ENCODE results near the gene ENO3.

DNA sequence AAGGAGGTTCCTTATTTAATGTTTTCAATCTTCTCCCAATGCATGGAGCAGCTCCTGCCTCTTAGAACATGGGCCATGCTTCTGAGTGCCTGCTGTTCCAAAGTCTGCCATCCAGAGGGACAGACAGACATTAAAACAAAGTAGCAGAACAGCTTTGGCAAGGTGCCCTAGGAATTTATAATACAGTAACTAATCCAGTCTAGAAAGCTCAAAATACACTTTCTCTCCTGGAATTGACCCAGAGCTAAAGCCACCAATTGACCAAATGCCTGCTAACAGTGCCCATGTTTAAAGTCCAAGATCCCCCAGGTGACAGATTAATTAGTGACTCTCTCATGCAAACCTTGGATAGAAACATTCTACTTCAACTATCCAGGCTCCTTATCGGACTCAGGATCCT is 36.9 kb upstream of the ENO3 start:
- TF ChIP-seq, protein P1, sequence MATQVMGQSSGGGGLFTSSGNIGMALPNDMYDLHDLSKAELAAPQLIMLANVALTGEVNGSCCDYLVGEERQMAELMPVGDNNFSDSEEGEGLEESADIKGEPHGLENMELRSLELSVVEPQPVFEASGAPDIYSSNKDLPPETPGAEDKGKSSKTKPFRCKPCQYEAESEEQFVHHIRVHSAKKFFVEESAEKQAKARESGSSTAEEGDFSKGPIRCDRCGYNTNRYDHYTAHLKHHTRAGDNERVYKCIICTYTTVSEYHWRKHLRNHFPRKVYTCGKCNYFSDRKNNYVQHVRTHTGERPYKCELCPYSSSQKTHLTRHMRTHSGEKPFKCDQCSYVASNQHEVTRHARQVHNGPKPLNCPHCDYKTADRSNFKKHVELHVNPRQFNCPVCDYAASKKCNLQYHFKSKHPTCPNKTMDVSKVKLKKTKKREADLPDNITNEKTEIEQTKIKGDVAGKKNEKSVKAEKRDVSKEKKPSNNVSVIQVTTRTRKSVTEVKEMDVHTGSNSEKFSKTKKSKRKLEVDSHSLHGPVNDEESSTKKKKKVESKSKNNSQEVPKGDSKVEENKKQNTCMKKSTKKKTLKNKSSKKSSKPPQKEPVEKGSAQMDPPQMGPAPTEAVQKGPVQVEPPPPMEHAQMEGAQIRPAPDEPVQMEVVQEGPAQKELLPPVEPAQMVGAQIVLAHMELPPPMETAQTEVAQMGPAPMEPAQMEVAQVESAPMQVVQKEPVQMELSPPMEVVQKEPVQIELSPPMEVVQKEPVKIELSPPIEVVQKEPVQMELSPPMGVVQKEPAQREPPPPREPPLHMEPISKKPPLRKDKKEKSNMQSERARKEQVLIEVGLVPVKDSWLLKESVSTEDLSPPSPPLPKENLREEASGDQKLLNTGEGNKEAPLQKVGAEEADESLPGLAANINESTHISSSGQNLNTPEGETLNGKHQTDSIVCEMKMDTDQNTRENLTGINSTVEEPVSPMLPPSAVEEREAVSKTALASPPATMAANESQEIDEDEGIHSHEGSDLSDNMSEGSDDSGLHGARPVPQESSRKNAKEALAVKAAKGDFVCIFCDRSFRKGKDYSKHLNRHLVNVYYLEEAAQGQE (IDR thresholded peaks at IDR 0.05; ENCODE audit: unreplicated experiment), result no peak
- TF ChIP-seq, protein P2, sequence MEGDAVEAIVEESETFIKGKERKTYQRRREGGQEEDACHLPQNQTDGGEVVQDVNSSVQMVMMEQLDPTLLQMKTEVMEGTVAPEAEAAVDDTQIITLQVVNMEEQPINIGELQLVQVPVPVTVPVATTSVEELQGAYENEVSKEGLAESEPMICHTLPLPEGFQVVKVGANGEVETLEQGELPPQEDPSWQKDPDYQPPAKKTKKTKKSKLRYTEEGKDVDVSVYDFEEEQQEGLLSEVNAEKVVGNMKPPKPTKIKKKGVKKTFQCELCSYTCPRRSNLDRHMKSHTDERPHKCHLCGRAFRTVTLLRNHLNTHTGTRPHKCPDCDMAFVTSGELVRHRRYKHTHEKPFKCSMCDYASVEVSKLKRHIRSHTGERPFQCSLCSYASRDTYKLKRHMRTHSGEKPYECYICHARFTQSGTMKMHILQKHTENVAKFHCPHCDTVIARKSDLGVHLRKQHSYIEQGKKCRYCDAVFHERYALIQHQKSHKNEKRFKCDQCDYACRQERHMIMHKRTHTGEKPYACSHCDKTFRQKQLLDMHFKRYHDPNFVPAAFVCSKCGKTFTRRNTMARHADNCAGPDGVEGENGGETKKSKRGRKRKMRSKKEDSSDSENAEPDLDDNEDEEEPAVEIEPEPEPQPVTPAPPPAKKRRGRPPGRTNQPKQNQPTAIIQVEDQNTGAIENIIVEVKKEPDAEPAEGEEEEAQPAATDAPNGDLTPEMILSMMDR (conservative IDR thresholded peaks at IDR 0.05; ENCODE audit: low read depth in 2 of 2), result no peak
- TF ChIP-seq POLR2AphosphoS5 (IDR thresholded peaks at IDR 0.05; ENCODE audit: low read depth) (no peak), EZH2 (IDR thresholded peaks at IDR 0.05; ENCODE audit: low read depth, unreplicated experiment) (no peak), CREB1 (CRISPR knock-in tag; IDR thresholded peaks at IDR 0.05; ENCODE audit: low read depth) (no peak), EZH2phosphoT487 (IDR thresholded peaks at IDR 0.05; ENCODE audit: unreplicated experiment) (no peak)
